ENCODE measurements around the gene TIPARP. TPM values are rescaled to one million over a fixed set of nuclear protein-coding genes. Genes with fewer than 3 reads are reported as not detected.

Gene TIPARP
- total and polyA plus RNA-seq, 2 donors (not counting 1 experiment from before 2014, with no cell fraction given) = 8.6 to 22.1 TPM

- H3K79me2 ChIP-seq (ENCODE audit: control insufficient read depth, insufficient read depth, low read length) = no peaks in the 10 kb centered on the region
- H3K4me1 ChIP-seq (ENCODE audit: control insufficient read depth, extremely low read depth, insufficient read depth, low read length) = no peaks in the 10 kb centered on the region
- H3K27me3 ChIP-seq (ENCODE audit: control insufficient read depth, insufficient read depth, low read length) = no peaks in the 10 kb centered on the region
- DNase-seq (ENCODE audit: low read depth in 2 of 2) = no peak
- H2AFZ ChIP-seq (ENCODE audit: low read length) = no peak overlapping the region
- no peak for TF ChIP-seq EZH2 (IDR thresholded peaks at IDR 0.05; ENCODE audit: low read length, missing control alignments)
- TF ChIP-seq, protein P1, sequence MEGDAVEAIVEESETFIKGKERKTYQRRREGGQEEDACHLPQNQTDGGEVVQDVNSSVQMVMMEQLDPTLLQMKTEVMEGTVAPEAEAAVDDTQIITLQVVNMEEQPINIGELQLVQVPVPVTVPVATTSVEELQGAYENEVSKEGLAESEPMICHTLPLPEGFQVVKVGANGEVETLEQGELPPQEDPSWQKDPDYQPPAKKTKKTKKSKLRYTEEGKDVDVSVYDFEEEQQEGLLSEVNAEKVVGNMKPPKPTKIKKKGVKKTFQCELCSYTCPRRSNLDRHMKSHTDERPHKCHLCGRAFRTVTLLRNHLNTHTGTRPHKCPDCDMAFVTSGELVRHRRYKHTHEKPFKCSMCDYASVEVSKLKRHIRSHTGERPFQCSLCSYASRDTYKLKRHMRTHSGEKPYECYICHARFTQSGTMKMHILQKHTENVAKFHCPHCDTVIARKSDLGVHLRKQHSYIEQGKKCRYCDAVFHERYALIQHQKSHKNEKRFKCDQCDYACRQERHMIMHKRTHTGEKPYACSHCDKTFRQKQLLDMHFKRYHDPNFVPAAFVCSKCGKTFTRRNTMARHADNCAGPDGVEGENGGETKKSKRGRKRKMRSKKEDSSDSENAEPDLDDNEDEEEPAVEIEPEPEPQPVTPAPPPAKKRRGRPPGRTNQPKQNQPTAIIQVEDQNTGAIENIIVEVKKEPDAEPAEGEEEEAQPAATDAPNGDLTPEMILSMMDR (conservative IDR thresholded peaks at IDR 0.05 in 1 of 2, IDR thresholded peaks at IDR 0.05 in 1 of 2; ENCODE audit: low read depth in 1 of 2, low read length in 2 of 2) = no peak
- no peaks in the 10 kb centered on the region for H3K9me3 ChIP-seq (ENCODE audit: control insufficient read depth, insufficient read depth, low read depth, low read length)
- no peaks in the 10 kb centered on the region for H4K20me1 ChIP-seq (ENCODE audit: control insufficient read depth, extremely low read depth, insufficient read depth, low read length)
- no peak overlapping the region for H3K4me3 ChIP-seq (replicated peaks in 1 of 4; ENCODE audit: control extremely low read depth in 1 of 4, insufficient read depth in 1 of 4, low read depth in 3 of 4, low read length in 4 of 4)
- no peaks in the 10 kb centered on the region for H3K36me3 ChIP-seq (ENCODE audit: control insufficient read depth, insufficient read depth, low read length)
- no peak overlapping the region for H3K27ac ChIP-seq (ENCODE audit: insufficient read depth, low read length)
- H3K9ac ChIP-seq (ENCODE audit: insufficient read depth, low read length) = no peak overlapping the region
- no peak overlapping the region for H3K4me2 ChIP-seq (ENCODE audit: extremely low read depth, insufficient read depth, low read length)
These were observed 70.2 kb downstream of the TIPARP start for GRCh38 chr3:156744631-156745030.

GRCh38 chr3:156745766-156746165, 71.4 kb downstream of the TIPARP start:
- H3K27ac ChIP-seq (ENCODE audit: insufficient read depth, low read length) = no peak overlapping the region
- H3K27me3 ChIP-seq (ENCODE audit: control insufficient read depth, insufficient read depth, low read length) = no peaks in the 10 kb centered on the region
- H3K79me2 ChIP-seq (ENCODE audit: control insufficient read depth, insufficient read depth, low read length) = no peaks in the 10 kb centered on the region
- no peak overlapping the region for H3K4me3 ChIP-seq (replicated peaks in 1 of 4; ENCODE audit: control extremely low read depth in 1 of 4, insufficient read depth in 1 of 4, low read depth in 3 of 4, low read length in 4 of 4)
- no peak overlapping the region for H3K9ac ChIP-seq (ENCODE audit: insufficient read depth, low read length)
- H4K20me1 ChIP-seq (ENCODE audit: control insufficient read depth, extremely low read depth, insufficient read depth, low read length) = no peaks in the 10 kb centered on the region
- no peak for DNase-seq (ENCODE audit: low read depth in 2 of 2)
- no peaks in the 10 kb centered on the region for H3K36me3 ChIP-seq (ENCODE audit: control insufficient read depth, insufficient read depth, low read length)
- no peak overlapping the region for H2AFZ ChIP-seq (ENCODE audit: low read length)
- H3K9me3 ChIP-seq (ENCODE audit: control insufficient read depth, insufficient read depth, low read depth, low read length) = no peaks in the 10 kb centered on the region
- peaks cover 4% of the 10 kb centered on the region for H3K4me1 ChIP-seq (ENCODE audit: control insufficient read depth, extremely low read depth, insufficient read depth, low read length)
- H3K4me2 ChIP-seq (ENCODE audit: extremely low read depth, insufficient read depth, low read length) = no peak overlapping the region
- TF ChIP-seq, protein P1 (conservative IDR thresholded peaks at IDR 0.05 in 1 of 2, IDR thresholded peaks at IDR 0.05 in 1 of 2; ENCODE audit: low read depth in 1 of 2, low read length in 2 of 2) = no peak
- TF ChIP-seq EZH2 (IDR thresholded peaks at IDR 0.05; ENCODE audit: low read length, missing control alignments) = no peak

- no peak for DNase-seq (ENCODE audit: low read depth in 2 of 2)
- Histone ChIP-seq H3K79me2 (ENCODE audit: control insufficient read depth, insufficient read depth, low read length) (no peaks in the 10 kb centered on the region), H3K9me3 (ENCODE audit: control insufficient read depth, insufficient read depth, low read depth, low read length) (no peaks in the 10 kb centered on the region), H3K4me3 (replicated peaks in 1 of 4; ENCODE audit: control extremely low read depth in 1 of 4, insufficient read depth in 1 of 4, low read depth in 3 of 4, low read length in 4 of 4) (no peak overlapping the region), H3K4me1 (ENCODE audit: control insufficient read depth, extremely low read depth, insufficient read depth, low read length) (peaks cover 4% of the 10 kb centered on the region), H3K27ac (ENCODE audit: insufficient read depth, low read length) (no peak overlapping the region), H4K20me1 (ENCODE audit: control insufficient read depth, extremely low read depth, insufficient read depth, low read length) (no peaks in the 10 kb centered on the region), H3K27me3 (ENCODE audit: control insufficient read depth, insufficient read depth, low read length) (no peaks in the 10 kb centered on the region), H3K4me2 (ENCODE audit: extremely low read depth, insufficient read depth, low read length) (no peak overlapping the region), H3K9ac (ENCODE audit: insufficient read depth, low read length) (no peak overlapping the region), H3K36me3 (ENCODE audit: control insufficient read depth, insufficient read depth, low read length) (no peaks in the 10 kb centered on the region), H2AFZ (ENCODE audit: low read length) (no peak overlapping the region)
- TF ChIP-seq, protein P1 (conservative IDR thresholded peaks at IDR 0.05 in 1 of 2, IDR thresholded peaks at IDR 0.05 in 1 of 2; ENCODE audit: low read depth in 1 of 2, low read length in 2 of 2) = no peak
- TF ChIP-seq EZH2 (IDR thresholded peaks at IDR 0.05; ENCODE audit: low read length, missing control alignments) = no peak
These were observed 72.7 kb downstream of the TIPARP start for GRCh38 chr3:156747046-156747445.
